Measurements from ENCODE around the gene HOXB7.
A peak's percentile ranks its signal among the peaks of the same experiment; 100 is the strongest.

The HOXB7 gene

GRCh38 chr17:48594538-48595277 is 16.1 kb downstream of the HOXB7 start:
- no peak for DNase-seq

- DNase-seq, result peak; percentile 78 to 90 (median 82)
Observed at GRCh38 chr17:48593840-48594537, 16.8 kb downstream of the HOXB7 start.

GRCh38 chr17:48593126-48593829 is 17.5 kb downstream of the HOXB7 start, which contains the start of gene HOXB5:
TSS of gene HOXB5 (minus strand) at chr17:48593779. CDS start at chr17:48593682, 97 bp downstream.
- peak in 1 of 3 donors; percentile 58 for DNase-seq

GRCh38 chr17:48592577-48592976 is 18.2 kb downstream of the HOXB7 start:
- no peak for DNase-seq

GRCh38 chr17:48592057-48592514 is 18.7 kb downstream of the HOXB7 start:
- DNase-seq, result no peak

- no peak for DNase-seq
Observed at GRCh38 chr17:48591255-48592056, 19.4 kb downstream of the HOXB7 start.

GRCh38 chr17:48590607-48591161 is 20.1 kb downstream of the HOXB7 start:
- no peak for DNase-seq

- DNase-seq, result no peak
Observed at GRCh38 chr17:48589831-48590606, 20.8 kb downstream of the HOXB7 start, which contains the start of gene HOXB3. TSS of gene HOXB3 (minus strand) at chr17:48590241. CDS start at chr17:48552474, 37,767 bp downstream.

- no peak for DNase-seq
Observed at GRCh38 chr17:48589060-48589830, 21.6 kb downstream of the HOXB7 start.

GRCh38 chr17:48588528-48588927 is 22.3 kb downstream of the HOXB7 start:
- no peak for DNase-seq

GRCh38 chr17:48588074-48588415 is 22.8 kb downstream of the HOXB7 start:
- no peak for DNase-seq

GRCh38 chr17:48587276-48588073 is 23.3 kb downstream of the HOXB7 start:
- peak in 1 of 3 donors; percentile 41 for DNase-seq

- DNase-seq, result peak in 2 of 3 donors; percentile 53 to 55
Observed at GRCh38 chr17:48586355-48587258, 24.2 kb downstream of the HOXB7 start.

GRCh38 chr17:48584223-48584741 is 26.5 kb downstream of the HOXB7 start:
- DNase-seq, result no peak

- DNase-seq, result no peak
Observed at GRCh38 chr17:48583708-48584222, 27.1 kb downstream of the HOXB7 start.

GRCh38 chr17:48582750-48583069 is 28.1 kb downstream of the HOXB7 start:
- DNase-seq, result no peak

- DNase-seq, result no peak
Observed at GRCh38 chr17:48579760-48580554, 30.9 kb downstream of the HOXB7 start.

- no peak for DNase-seq
Observed at GRCh38 chr17:48579471-48579759, 31.4 kb downstream of the HOXB7 start.
